ENCODE results near the gene HOXD13.
A peak's percentile ranks its signal among the peaks of the same experiment; 100 is the strongest.

The HOXD13 gene

DNA sequence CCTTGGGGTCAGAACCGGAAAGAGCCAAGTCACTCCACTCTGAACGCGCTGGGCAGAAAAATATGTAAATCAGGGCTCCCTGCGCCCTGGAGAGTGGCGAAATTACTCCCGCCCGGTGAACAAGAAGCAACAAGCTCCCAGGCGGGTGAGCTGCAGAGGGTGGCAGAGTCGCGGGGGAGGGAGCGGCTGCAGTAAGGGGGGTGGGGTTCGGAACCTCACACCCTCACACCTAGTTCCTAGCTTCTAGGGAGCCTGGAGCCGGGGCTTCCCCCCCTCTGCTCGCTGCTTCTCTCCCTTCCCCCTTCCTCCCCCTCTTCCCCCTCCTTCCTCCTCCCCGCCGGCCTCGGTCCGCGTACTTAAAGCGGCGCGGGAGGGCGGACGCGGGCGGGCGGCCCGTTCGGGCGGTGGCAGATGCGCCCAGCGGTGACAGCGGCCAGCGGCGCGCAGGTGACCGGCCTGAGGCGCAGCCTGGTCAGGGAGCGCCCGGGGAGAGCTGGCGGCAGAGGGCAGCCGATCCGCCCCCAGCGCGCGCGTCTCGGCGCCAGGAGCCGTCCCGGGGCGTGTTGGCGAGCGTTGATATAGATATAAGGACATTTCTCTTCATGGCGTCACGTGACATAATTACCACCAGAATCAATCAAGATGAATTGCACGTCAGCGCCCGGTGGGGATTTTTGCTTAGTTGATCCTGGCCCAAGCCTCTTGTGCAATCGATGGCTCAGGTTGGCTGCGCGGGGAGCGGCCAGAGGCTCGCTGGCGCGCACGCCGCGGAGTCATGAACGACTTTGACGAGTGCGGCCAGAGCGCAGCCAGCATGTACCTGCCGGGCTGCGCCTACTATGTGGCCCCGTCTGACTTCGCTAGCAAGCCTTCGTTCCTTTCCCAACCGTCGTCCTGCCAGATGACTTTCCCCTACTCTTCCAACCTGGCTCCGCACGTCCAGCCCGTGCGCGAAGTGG lies 14.3 kb downstream of the HOXD13 start, which contains the start of gene HOXD11:
HOXD11 (plus strand) TSS at position 700 of the 959 bp plus-strand sequence; CDS start at position 776, 76 bp downstream.
- DNase-seq, result peak; percentile 60

DNA sequence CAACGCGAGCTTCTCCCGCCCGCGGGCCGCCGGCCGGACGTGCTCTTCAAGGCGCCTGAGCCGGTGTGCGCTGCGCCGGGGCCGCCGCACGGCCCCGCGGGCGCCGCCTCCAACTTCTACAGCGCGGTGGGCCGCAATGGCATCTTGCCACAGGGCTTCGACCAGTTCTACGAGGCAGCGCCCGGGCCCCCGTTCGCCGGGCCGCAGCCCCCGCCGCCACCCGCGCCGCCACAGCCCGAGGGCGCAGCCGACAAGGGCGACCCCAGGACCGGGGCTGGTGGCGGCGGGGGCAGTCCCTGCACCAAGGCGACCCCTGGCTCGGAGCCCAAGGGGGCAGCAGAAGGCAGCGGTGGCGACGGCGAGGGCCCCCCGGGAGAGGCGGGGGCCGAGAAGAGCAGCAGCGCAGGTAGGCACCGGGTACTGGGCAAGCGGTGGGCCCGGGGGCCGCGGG lies 15.2 kb downstream of the HOXD13 start:
- DNase-seq, result no peak

DNA sequence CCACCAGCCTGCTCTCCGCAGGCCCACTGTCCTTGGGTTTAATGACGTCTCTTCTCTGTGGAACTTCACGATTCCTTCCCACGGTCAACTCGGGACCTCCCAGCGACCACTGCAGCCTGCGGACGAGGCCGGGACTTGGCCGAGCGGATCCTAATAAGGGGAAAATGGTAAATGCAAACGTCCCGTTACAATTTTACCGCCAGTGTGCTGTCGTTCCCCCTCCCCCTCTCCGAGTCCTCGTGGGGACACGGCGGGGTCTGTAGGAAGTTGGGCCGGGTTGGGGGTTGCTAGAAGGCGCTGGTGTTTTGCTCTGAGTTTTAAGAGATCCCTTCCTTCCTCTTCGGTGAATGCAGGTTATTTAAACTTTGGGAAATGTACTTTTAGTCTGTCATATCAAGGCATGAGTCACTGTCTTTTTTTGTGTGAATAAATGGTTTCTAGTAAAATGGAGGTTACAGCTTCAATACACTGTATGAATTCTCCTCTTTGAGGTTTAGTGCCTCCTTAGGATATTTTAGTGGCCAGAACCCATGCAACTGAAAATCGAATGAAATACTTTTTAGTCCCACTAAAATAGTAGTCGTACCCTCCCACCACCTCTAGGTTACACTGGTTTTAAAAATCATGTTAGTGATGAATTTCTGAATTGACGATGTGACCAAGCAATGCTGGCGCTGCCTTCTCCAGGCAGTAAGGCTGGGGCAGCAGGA lies 16.8 kb downstream of the HOXD13 start:
- DNase-seq, result no peak

DNA sequence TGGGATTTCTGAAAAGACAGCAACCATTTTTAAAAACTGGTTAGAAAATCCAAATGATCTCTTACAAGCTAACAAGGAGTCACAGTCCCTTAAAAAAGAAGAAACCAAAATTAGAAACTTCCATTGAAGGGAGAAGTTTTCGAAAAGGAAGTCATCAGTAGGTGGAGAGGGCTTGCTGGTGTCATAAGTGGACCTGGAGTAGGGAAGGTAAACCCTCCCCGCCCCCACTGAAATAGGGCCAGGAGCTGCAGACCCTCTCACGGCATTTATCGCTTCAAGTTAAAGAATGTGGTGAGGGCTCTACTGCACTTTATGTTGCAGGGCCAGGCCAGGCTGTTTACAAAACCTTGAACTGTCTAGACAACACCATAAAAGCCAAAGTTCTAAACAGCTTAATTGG lies 17.4 kb downstream of the HOXD13 start:
- DNase-seq, result no peak

DNA sequence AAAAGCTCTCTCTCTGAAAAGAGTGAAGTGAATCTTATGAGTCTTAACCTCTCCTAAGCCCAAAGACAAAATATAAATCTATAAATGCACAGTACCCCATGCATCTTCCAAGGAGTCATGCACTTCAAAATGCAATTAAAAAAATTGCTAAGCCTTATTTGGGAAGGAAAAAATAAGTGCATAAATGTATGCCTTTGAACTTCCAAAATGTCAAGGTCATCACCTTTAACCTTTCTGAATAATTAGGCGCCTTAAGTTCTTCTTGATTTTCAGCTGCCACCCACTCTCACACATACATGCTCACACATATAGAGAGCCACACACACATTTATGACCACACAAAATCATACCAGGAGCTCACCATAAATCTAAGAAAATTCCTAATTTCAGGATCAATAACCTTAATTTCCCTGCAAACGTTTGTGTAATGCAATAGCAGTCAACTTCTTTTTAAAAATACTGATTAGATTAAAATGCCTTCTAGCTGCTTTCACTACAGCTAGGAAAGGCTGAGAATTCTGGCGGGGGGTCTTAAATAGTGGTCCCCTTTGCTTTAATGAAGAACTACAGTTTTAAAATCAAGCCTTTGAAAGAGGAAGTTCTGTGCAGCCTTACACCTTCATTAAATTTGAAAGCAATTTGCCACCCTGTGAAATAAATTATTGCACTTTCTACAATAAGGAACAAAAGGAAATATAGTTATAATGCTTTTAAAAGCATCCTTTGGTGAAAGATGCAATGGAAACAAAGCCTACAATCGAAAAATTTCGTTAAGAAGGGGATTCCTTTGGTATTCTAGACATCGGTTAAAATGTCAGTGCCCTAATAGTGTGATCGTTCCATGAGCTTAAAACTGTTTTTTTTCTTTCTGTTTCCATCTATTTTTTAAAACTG lies 18.1 kb downstream of the HOXD13 start:
- no peak for DNase-seq

DNA sequence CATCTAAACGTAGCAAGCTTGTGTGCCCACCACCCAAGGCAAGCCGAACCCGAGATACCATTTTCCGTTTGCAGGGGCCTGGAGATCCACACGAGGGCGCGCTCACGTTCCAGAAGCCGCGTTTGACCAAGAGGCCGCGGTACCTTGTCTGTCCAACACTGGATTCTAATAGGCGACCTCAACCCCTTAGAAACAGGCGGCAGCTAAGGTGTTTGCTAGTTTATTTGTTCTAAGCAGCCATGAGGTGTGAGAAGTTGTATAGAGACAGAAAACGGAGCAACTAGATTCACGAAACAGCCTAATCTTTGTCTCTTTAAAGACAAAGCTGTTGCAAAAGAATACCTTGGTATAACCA lies 18.8 kb downstream of the HOXD13 start:
- peak; percentile 60 for DNase-seq

DNA sequence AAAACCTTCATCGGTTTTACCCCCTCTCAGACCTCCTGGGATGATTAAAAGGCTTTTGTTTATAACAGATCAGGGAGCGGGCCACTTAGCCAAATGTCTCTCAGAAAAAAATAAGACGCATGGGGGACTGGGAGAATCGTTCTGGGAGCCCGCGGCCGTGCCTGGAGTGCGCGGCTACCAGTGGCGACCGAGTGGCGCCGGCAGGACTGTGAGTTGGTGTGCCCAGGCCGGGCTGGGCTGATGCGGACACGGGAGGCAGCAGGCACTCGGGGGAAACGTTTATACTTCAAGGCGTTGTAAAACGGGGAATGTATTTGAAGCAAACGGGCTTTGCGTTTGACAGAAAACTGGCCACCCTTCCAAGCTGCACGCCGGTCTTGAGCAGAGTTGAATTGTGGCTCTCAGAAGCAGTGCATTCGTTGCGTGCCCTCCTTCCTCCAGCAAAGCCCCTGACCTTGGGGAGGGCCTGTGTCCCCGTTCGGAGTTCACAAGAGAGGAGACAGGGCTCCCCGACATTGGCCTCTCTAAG lies 19.4 kb downstream of the HOXD13 start:
- no peak for DNase-seq

DNA sequence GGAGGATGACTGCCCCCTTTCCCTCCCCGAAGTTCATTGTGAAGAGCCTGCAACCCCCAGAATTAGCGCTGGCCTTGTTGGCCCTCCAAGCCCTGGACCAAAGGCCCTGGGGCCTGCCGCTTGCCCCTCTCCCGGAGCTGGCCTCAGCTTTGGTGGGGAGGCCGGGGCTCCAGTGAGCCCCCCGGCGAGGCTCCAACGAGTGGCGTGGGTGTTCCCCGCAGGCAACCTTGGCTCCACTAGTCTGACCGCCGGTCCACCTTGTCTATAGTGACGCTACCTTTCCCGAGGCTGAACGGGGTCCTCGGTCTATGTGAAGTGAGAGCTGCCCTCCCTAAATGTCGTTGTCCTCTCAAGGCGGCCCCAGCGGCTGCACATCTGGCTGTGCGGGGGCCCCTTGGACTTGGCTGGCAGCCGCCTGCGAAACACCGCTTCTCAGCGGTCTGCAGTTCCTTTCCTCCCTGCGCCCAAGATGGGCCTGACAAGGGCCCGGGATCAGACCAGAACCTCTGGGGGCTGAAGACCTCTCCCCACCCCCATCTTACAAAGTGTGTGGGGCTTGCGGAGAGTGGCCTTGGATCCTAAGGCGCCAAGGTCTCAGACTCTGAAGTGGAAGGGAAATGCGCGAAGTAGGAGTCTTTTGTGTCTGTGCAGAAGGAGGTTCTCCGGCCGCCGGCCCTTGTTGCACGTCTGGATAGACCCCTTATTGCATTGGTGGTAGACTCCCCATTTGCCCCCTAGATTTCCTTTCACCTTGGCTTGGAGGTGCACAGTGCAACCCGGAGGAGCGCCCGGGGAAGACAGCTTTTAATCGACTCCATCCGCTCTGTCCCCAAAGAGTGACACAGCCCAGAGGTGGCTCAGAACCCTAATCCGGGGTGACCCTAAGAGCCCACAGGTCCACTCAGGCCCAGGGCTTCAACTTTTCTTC lies 20.1 kb downstream of the HOXD13 start:
- DNase-seq, result no peak

DNA sequence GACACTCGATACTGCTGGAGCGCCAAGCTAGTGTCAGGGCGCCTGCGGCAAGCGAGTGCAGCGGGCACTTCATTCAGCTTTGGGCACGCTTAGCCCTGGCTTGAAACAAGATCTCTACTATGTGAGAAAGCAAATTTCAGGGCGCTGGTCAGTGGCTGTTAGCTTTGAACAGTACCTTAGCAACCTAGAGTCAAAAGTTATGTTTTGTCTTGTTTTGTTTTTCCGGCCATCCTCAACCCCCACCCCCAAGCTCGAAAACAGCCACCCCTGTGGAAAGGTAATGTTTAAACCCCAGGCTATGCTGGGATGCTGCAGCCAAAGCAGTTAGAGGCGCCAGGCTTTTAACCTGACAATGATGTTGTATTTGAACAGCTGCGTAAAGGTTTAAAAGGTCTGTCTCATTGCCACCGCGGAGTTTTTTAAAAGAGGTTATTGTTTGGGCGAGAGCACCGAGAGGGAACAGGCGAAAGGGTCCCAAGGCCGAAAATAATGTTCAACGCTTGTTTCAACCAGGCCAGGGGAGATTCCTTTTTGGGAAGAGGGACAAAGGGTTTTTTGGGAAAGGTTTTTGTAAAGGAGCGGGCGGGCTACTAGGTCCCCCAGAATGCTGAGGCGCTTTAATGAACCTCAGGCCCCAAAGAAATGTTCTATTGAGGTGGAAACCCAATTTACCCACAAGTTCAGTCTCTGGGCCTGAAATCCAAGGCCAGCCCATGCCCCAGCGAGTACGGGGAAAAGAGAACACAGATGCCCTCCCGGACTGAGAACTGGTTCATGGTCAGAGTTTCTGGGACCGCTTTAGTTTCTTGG lies 21.8 kb downstream of the HOXD13 start:
- DNase-seq, result no peak

DNA sequence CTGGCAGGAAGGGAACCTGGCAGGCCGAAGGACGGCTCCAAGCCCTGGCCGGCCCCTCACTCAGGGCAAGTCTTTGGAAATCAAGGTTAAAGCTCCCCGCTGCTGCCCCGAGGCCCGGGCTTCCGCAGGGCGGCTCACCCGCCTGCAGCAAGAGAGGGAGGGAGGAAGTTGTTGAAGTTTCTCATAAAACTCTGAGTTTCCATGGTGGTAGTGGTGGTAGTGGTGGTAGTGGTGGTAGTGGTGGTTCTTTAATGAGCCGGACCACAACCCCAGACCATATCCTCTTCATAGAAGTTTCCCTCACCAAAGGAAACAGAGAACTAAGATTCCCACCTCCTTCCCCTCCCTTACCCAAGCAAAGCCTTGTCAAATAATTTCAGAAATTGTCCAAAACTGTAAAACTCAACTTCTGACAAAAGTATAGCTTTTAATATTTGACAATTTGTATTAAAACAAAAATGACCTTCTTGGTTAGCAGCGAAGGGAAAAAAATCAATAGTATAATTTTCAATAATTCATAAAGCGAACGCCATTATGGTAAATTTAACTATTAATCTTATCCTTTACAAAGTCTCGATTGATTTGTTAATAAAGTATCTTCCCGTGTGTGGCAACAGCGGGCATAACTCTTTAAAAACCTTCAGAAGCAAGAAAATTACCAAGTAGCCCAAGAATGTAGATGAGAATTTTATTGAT lies 22.6 kb downstream of the HOXD13 start:
- DNase-seq, result no peak

DNA sequence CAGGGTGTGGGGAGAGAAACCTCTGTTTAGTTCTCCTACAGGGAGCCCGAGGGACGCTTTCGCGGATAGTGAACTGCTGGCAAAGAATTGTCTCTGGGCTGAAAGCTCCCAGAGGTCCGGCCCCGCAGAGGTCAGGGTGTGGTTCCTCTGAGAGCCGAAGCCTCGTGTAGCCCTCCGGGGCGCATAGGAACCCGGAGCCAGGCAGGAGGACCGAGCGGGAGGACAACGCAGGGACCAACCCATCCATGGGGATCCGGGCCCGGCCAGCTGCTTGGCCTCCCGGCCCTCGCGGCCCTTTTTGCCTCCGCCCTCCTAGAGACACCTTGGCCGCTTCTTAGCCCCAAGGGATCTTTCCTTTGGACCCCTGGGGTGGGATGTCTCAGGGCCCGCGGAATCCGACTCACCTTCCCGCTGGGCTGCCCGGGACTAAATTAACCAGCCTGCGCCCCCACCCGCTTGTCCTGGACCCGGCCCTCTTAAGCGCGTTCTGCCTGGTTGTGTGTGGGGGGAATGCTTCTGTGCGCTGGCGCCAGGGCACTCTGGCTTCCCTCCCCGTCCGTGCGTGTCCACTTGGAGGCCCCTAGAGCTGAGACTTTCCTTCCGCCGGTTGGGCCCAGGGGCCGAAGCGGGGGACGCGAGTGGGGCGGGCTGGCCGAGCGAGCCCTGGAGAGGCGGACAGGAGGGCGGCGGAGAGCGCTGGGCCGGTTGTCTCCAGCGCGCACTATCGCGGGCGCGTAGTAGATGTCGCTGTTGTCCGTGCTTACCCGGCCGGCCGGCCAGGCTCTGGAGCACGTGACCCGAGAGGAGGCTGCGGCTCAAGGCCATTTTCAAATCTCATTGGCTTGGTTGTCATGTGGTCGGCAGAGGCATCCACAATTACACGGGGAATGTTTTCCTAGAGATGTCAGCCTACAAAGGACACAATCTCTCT lies 23.6 kb downstream of the HOXD13 start, which contains the start of gene HOXD10:
HOXD10 (plus strand) TSS at position 896 of the 931 bp plus-strand sequence. CDS start 56 bp downstream, outside the sequence.
- DNase-seq, result peak; percentile 79

DNA sequence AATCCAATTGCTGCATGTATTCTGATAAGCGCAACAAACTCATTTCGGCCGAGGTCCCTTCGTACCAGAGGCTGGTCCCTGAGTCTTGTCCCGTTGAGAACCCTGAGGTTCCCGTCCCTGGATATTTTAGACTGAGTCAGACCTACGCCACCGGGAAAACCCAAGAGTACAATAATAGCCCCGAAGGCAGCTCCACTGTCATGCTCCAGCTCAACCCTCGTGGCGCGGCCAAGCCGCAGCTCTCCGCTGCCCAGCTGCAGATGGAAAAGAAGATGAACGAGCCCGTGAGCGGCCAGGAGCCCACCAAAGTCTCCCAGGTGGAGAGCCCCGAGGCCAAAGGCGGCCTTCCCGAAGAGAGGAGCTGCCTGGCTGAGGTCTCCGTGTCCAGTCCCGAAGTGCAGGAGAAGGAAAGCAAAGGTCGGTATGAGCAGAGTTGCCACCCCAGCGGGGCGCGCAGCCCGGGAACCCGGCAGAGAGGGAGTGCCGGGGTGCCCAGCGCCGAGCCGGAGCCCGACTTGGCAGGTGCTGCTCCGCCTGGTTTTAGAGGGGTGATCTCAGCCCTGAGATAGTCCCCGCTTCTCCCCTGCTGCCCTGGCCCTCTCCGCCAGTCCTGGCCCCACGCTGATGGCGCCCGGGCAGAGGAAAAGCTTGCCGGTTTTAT lies 24.8 kb downstream of the HOXD13 start:
- no peak for DNase-seq

DNA sequence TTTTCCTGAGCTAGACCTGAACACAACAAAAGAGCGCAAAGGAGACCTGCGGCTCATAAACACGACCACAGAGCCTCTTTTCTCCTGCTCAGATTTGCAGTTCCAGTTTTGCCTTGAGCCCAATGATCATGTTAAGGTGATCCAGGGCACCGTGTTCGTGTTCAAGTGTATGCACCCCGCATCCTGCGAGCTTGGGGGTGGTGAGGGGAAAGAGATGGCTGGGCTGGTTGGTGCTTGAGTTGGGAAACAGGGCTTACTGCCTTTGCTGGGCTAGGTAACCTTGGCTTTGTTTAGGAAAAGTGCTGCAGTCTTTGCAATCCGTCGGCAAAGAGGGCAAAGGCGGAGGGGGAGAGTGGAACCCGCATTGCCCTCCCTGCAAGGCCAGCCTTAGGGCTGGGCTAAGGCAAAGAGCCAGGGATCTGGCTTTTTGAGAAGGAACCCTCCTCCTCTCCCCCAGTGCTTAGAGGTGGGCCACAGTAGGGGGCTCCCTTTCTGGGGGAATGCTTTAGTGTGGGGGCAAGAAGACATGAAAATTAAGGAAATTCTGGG lies 25.4 kb downstream of the HOXD13 start:
- no peak for DNase-seq

DNA sequence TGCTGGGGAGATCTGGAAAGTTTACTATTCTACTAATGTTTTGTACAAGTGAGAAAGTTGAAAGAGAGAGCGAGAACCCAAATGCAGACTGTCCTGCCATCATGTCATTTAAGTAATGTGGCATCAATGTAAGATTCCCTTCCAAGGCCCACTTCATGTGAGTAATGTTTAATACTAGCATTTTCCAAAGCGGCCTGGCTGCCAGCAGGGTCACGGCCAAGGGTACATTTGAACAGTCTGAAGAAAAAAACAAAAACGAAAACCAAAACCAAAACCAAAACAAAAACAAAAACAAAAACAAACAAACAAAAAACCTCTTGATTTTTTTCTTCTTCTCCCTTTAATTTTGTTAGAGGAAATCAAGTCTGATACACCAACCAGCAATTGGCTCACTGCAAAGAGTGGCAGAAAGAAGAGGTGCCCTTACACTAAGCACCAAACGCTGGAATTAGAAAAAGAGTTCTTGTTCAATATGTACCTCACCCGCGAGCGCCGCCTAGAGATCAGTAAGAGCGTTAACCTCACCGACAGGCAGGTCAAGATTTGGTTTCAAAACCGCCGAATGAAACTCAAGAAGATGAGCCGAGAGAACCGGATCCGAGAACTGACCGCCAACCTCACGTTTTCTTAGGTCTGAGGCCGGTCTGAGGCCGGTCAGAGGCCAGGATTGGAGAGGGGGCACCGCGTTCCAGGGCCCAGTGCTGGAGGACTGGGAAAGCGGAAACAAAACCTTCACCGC lies 26.2 kb downstream of the HOXD13 start:
- DNase-seq, result peak; percentile 44

DNA sequence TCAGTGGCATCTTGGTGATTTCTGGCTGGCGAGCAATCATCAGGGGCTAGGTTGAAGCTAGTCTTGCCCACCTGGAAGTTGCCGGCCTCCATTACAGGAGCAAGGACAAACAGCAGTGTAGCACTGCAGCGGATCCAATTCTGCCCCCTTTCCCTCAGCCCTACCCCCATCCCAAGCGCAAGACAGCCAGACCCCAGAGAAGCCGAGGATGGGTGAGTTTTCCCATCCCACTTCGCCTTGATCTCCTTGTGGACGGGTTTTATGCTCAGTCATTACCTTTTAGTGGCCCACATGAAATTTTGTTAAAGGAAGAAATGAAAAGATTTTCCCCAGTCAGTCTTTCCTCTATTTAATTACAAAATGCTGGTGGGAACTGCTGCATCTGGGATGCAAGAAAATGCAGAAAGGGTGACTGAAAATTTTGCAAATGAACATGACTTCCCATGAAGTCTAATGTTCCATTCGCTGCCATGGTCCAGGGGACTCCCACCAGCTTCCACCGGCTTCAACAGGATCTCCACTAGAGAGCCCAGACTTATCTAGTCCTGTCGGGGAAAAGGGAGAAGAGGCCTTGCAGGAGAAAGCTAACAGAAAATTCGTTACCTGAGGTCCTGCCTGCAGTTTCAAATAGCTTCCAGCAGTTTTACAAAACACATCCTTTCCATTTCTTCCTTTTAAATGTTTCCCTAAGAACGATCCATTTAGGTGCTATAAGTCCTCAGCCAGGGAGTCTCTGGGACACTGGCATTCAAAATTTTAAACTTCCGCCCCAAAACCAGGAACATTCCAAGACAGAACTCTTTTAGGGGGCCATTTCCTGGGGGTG lies 28.1 kb downstream of the HOXD13 start:
- no peak for DNase-seq

Data from fibroblast of skin of abdomen (primary cell).